CMK (cell line): ENCODE results near the gene LBHD1.
"Not testable (repeated sequence)": the region's sequence is repeated elsewhere in the genome, so short reads cannot be mapped to it uniquely, and the experiment has no call there.

Experiments used
- DNase-seq: peaks from one replicate; pipeline ENCODE4 v3.0.0-alpha.2; 2010; ENCODE audit warnings: low read depth

The LBHD1 gene

GRCh38 chr11:62664405-62665074 is 7.5 kb downstream of the LBHD1 start:
- peak; percentile 47 for DNase-seq

- no peak for DNase-seq
Observed at GRCh38 chr11:62656796-62657429, 15.2 kb downstream of the LBHD1 start.

GRCh38 chr11:62654297-62654696 is 17.8 kb downstream of the LBHD1 start:
- DNase-seq: no peak

GRCh38 chr11:62652161-62653006 is 19.7 kb downstream of the LBHD1 start:
- DNase-seq: no peak

- DNase-seq: not testable (repeated sequence)
Observed at GRCh38 chr11:62650283-62650682, 21.8 kb downstream of the LBHD1 start.

- DNase-seq: no peak
Observed at GRCh38 chr11:62649486-62649885, 22.6 kb downstream of the LBHD1 start.

- no peak for DNase-seq
Observed at GRCh38 chr11:62648967-62649364, 23.1 kb downstream of the LBHD1 start.

- DNase-seq: no peak
Observed at GRCh38 chr11:62648185-62648966, 23.7 kb downstream of the LBHD1 start.

- DNase-seq: no peak
Observed at GRCh38 chr11:62647609-62648005, 24.5 kb downstream of the LBHD1 start.

GRCh38 chr11:62646825-62647608 is 25.1 kb downstream of the LBHD1 start:
- DNase-seq: no peak

- DNase-seq: peak; percentile 94
Observed at GRCh38 chr11:62645946-62646824, 25.9 kb downstream of the LBHD1 start, which contains the start of gene GANAB. Gene GANAB, minus strand, starts transcription at chr11:62646613. Its CDS starts 14 bp downstream, at chr11:62646599.

GRCh38 chr11:62645671-62645945 is 26.5 kb downstream of the LBHD1 start:
- DNase-seq: no peak

GRCh38 chr11:62644220-62644619 is 27.8 kb downstream of the LBHD1 start:
- DNase-seq: no peak

- no peak for DNase-seq
Observed at GRCh38 chr11:62632492-62632891, 39.6 kb downstream of the LBHD1 start.

- DNase-seq: no peak
Observed at GRCh38 chr11:62627713-62628112, 44.4 kb downstream of the LBHD1 start.

GRCh38 chr11:62622476-62623089 is 49.5 kb downstream of the LBHD1 start:
- no peak for DNase-seq

GRCh38 chr11:62621567-62622470 is 50.2 kb downstream of the LBHD1 start, which contains the start of gene B3GAT3:
Gene B3GAT3, minus strand, starts transcription at chr11:62621986. Its CDS starts 39 bp downstream, at chr11:62621947.
- peak; percentile 94 for DNase-seq

- DNase-seq: no peak
Observed at GRCh38 chr11:62621027-62621566, 51.0 kb downstream of the LBHD1 start.
